Small intestine (tissue), 7 donors: ENCODE data around the gene TICRR. TPM values are rescaled to one million over a fixed set of nuclear protein-coding genes. Genes with fewer than 3 reads are reported as not detected.
"Not testable (repeated sequence)": the region's sequence is repeated elsewhere in the genome, so short reads cannot be mapped to it uniquely, and the experiment has no call there.

Experiments
- DNase-seq, 2 donors: peaks; one replicate each; pipeline versions ENCODE4 v3.0.0 to v3.0.0-alpha.2; 2013
- FAIRE-seq: peaks from 2 replicates; lab custom pipeline; 2012; peaks lifted over from hg19 to GRCh38; lab: Jason Lieb, UNC
- H3K27ac ChIP-seq, 3 donors: one replicate each; pipeline ENCODE4 v1.5.1; 2013; ENCODE audit warnings: low read length in 2 of 3, mild to moderate bottlenecking in 2 of 3, control low read depth in 1 of 3, inconsistent platforms in 1 of 3, low read depth in 1 of 3, moderate library complexity in 1 of 3
- H3K27me3 ChIP-seq, 3 donors: one replicate each; pipeline ENCODE4 v1.6.1; 2013; ENCODE audit warnings: low read length in 3 of 3, inconsistent platforms in 1 of 3; ENCODE audit not compliant: control insufficient read depth in 3 of 3, insufficient read depth in 3 of 3
- H3K36me3 ChIP-seq, 3 donors: one replicate each; pipeline ENCODE4 v1.6.1; 2013; ENCODE audit warnings: low read length in 3 of 3, inconsistent platforms in 1 of 3, low read depth in 1 of 3, mild to moderate bottlenecking in 1 of 3, moderate library complexity in 1 of 3; ENCODE audit not compliant: control insufficient read depth in 3 of 3, insufficient read depth in 2 of 3
- H3K4me1 ChIP-seq, 3 donors: one replicate each; pipeline ENCODE4 v1.6.1; 2013; ENCODE audit warnings: low read length in 2 of 3, inconsistent platforms in 1 of 3, low read depth in 1 of 3, mild to moderate bottlenecking in 1 of 3, moderate library complexity in 1 of 3; ENCODE audit not compliant: control insufficient read depth in 3 of 3, insufficient read depth in 2 of 3
- H3K4me3 ChIP-seq, 3 donors: one replicate each; pipeline ENCODE4 v1.5.1; 2013; ENCODE audit warnings: low read length in 3 of 3, control low read depth in 1 of 3, inconsistent platforms in 1 of 3, low read depth in 1 of 3, mild to moderate bottlenecking in 1 of 3, moderate library complexity in 1 of 3
- H3K9me3 ChIP-seq, 2 donors: one replicate each; pipeline ENCODE4 v1.6.1; 2013; ENCODE audit warnings: low read depth in 1 of 2, low read length in 1 of 2; ENCODE audit not compliant: control insufficient read depth in 2 of 2, insufficient read depth in 1 of 2
- WGBS, 3 donors: extraction: QIAGEN DNeasy Blood & Tissue Kit; methylation state at CpG; one replicate each; pipeline ENCODE4 v1.1.7; 2013; 5-methylcytosine and 5-hydroxymethylcytosine counted together
- polyA plus RNA-seq, 4 donors: library from polyadenylated mRNA; stranded (reverse) in 3 of 4; unstranded in 1 of 4; fragments of 200-250 nt in 3 of 4; fragments of 120-200 nt in 1 of 4; gene quantifications; one replicate each; pipeline versions ENCODE4 v1.2.1 to v1.2.3, GENCODE V29; 2013
- donor health status: healthy with polysubstance abuse.
- donor health status: control.
- donor health status: control.
- donor health status: Bipolar disorder and iron deficiency.
- donor health status: healthy.

Gene TICRR
- polyA plus RNA-seq, 4 donors = 0.22 to 4.1 (median 3.7) TPM; not detected in 1

DNA sequence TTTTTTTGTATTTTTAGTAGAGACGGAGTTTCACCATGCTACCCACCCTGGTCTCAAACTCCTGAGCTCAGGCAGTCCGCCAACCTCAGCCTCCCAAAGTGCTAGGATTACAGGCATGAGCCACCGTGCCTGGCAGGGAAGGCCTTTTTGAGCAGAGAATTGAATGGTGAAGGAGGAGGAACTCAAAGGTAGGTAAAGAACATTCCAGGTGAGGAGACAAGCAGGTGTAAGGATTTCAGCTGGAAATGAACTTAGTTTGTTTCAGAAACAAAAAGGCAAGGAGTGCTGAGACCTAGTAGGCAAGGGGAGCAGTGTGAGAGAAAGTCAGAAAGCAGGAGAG, 2.5 kb downstream of the TICRR start:
- Histone ChIP-seq H3K4me3 (no peak overlapping the region), H3K9me3 (no peaks in the 10 kb centered on the region), H3K4me1 (peaks cover 0 to 6% (median 0%) of the 10 kb centered on the region in 3 donors), H3K27ac (no peak overlapping the region), H3K27me3 (no peaks in the 10 kb centered on the region), H3K36me3 (peaks cover 0 to 5% (median 0%) of the 10 kb centered on the region in 3 donors)
- WGBS, 3 donors = 63 to 76% (median 69%) methylated on average over 3 of the region's 3 CpGs
- DNase-seq (no peak), FAIRE-seq (no peak)

DNA sequence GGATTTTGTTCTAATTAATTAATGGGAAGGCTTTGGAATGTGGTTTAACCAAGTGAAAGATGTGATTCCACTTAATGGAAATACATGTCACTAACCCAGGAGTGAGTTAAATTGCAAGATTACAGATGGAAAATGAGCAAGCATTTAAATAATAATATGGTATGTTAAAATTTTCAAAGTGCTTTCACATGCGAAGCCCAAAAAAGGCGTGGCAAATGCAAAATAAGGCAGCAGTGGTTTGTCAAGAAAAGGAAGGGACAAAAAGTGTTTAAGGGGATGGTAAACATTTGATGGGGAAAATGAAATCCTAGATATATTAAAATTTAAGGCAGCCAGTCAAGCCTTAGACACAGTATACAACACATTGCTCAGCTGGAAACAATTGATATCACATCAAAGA, 2.9 kb downstream of the TICRR start:
- no peak for DNase-seq
- H3K4me3 ChIP-seq = no peak overlapping the region
- FAIRE-seq = no peak
- 71 to 73% (median 72%) methylated on average over 2 of the region's 2 CpGs for whole genome bisulfite sequencing, 3 donors
- H3K27me3 ChIP-seq = no peaks in the 10 kb centered on the region
- peaks cover 0 to 6% (median 0%) of the 10 kb centered on the region in 3 donors for H3K4me1 ChIP-seq
- no peak overlapping the region for H3K27ac ChIP-seq
- no peaks in the 10 kb centered on the region for H3K9me3 ChIP-seq
- H3K36me3 ChIP-seq = peaks cover 0 to 5% (median 0%) of the 10 kb centered on the region in 3 donors

DNA sequence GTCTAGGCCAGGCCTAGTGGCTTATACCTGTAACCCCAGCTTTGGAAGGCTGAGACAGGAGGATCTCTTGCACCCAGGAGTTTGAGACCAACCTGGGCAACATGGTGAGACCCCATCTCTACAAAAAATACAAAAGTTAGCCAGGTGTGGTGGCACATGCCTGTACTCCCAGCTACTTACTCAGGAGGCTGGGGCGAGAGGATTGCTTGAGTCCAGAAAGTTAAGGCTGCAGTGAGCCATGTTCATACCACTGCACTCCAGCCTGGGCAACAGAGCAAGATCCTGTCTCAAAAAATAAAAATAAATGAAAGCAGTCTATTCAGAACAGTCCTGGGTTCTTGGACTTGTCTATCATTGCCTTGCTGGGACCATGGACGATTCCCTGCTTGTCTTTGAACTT, 5.5 kb downstream of the TICRR start:
- not testable (repeated sequence) for DNase-seq, H3K27me3 ChIP-seq, H3K4me3 ChIP-seq, H3K27ac ChIP-seq, H3K9me3 ChIP-seq, H3K4me1 ChIP-seq, FAIRE-seq
- peaks cover 0 to 12% (median 0%) of the 10 kb centered on the region in 3 donors for H3K36me3 ChIP-seq
- 95 to 98% (median 98%) methylated on average over 2 of the region's 2 CpGs for WGBS, 3 donors

DNA sequence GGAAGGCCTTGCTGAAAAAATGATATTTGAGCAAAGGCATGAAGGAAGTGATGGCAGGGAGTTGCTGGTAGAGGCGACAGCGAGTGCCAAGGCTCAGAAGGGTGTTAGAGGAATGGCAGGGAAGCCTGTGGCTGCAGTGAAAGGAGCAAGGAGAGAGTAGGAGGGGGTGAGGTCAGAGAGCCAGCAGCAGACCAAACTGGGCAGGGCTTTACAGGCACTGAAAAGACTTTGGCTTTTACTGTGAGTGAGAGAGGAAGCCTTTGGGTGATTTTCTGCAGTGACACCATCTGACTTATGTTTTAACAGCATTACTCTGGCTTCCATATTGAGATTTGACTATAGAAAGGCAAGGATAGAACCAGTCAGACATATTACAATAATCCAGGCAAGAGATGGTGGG, 11.4 kb downstream of the TICRR start:
- peaks cover 0 to 25% (median 2%) of the 10 kb centered on the region in 3 donors for H3K36me3 ChIP-seq
- WGBS, 3 donors = 95 to 100% (median 96%) methylated on average over 2 of the region's 2 CpGs
- no peak overlapping the region for H3K27ac ChIP-seq
- no peak overlapping the region for H3K4me3 ChIP-seq
- no peaks in the 10 kb centered on the region for H3K4me1 ChIP-seq
- no peak for FAIRE-seq
- no peak for DNase-seq
- H3K27me3 ChIP-seq = no peaks in the 10 kb centered on the region
- no peaks in the 10 kb centered on the region for H3K9me3 ChIP-seq

DNA sequence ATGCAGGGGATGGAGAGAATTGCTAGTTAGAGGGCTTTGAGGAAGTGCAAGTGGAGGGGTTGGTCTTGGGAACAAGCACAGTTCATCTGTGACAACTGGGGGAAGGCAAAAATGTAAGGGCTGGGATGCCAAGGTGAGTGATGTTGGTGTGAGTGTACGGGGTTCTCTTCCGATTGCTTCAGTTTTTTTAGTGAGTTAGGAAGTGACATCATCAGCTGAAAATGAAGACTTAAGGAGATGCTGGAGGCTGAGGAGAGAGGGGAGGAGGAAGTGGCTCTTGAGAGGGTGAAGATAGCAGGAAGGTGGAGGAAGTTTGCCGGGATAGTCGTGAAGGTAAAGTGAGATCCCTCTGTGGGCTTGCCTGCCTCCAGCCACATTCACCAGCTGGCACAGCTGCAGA, 12.7 kb downstream of the TICRR start:
- 69 to 89% (median 87%) methylated on average over 4 of the region's 4 CpGs for WGBS, 3 donors
- H3K27ac ChIP-seq = no peak overlapping the region
- no peaks in the 10 kb centered on the region for H3K4me1 ChIP-seq
- H3K27me3 ChIP-seq = no peaks in the 10 kb centered on the region
- H3K4me3 ChIP-seq = no peak overlapping the region
- no peaks in the 10 kb centered on the region for H3K9me3 ChIP-seq
- FAIRE-seq = no peak
- peaks cover 0 to 28% (median 2%) of the 10 kb centered on the region in 3 donors for H3K36me3 ChIP-seq
- DNase-seq = no peak

DNA sequence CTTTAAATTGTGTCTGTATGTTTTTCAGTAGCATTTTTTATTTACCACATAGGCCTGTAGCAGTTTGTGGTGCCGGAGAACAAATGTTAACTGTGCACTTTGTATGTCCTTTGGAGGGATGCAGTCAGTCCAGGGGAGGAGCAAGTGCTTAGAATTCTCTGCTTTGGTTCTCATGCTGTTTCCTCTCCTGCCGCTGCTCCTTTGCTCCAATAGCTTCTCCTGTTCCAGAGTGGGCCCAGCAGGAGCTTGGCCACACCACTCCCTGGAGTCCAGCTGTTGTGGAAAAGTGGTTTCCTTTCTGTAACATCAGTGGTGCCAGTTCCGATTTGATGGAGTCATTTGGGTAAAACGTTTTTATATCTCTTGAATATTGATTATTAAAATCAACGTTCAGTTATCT, 16.6 kb downstream of the TICRR start:
- no peaks in the 10 kb centered on the region for H3K9me3 ChIP-seq
- WGBS, 3 donors = 71 to 82% (median 77%) methylated on average over 5 of the region's 5 CpGs
- peaks cover 0 to 22% (median 0%) of the 10 kb centered on the region in 3 donors for H3K36me3 ChIP-seq
- DNase-seq (no peak), FAIRE-seq (no peak)
- H3K27ac ChIP-seq = no peak overlapping the region
- no peak overlapping the region for H3K4me3 ChIP-seq
- peaks cover 0 to 2% (median 2%) of the 10 kb centered on the region in 3 donors for H3K4me1 ChIP-seq
- no peaks in the 10 kb centered on the region for H3K27me3 ChIP-seq

DNA sequence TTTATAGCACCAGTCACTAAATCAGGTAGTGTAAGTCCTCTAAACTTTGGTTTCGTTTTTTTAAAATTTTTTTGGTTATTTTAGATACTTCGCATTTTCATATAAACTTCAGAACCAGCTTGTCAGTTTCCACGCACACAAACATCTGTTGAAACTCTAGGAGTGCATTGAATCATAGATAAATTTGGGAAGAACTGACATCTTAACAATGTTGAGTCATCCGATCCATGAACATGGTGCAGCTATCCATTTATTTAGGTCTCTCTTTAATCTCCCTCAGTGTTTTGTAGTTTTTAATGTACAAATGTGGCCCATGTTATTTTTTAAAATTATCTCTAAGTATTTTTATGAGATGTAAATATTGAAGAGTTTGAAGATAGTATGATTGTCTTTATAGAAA, 17.7 kb downstream of the TICRR start:
- H3K9me3 ChIP-seq = no peaks in the 10 kb centered on the region
- DNase-seq (no peak), FAIRE-seq (no peak)
- H3K27ac ChIP-seq = no peak overlapping the region
- H3K27me3 ChIP-seq = no peaks in the 10 kb centered on the region
- peaks cover 0 to 20% (median 0%) of the 10 kb centered on the region in 3 donors for H3K36me3 ChIP-seq
- peaks cover 0 to 2% (median 2%) of the 10 kb centered on the region in 3 donors for H3K4me1 ChIP-seq
- H3K4me3 ChIP-seq = no peak overlapping the region
- 94 to 97% (median 95%) methylated on average over 4 of the region's 4 CpGs for WGBS, 3 donors

DNA sequence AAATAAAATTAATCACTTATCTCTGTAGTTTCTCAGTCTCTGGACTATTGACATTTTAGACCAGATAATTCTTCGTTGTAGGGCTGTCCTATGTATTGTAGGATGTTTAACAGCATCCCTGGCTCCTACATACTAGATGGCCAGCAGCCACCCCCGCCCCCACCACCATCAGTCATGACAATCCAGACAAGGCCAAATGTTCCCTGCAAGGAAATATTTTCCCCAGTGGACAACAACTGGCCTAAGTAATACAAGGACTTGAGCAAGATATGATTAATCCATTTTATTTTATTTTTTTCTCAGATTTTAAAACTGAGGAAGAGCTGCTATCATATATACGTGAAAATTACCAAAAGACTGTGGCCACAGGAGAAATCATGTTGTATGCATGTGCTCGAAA, 23.8 kb downstream of the TICRR start:
- no peaks in the 10 kb centered on the region for H3K9me3 ChIP-seq
- no peaks in the 10 kb centered on the region for H3K27me3 ChIP-seq
- no peak overlapping the region for H3K4me3 ChIP-seq
- DNase-seq (no peak), FAIRE-seq (no peak)
- no peak overlapping the region for H3K27ac ChIP-seq
- WGBS, 3 donors = 93 to 96% (median 95%) methylated on average over 4 of the region's 4 CpGs
- H3K4me1 ChIP-seq = peaks cover 0 to 2% (median 2%) of the 10 kb centered on the region in 3 donors
- peaks cover 0 to 11% (median 2%) of the 10 kb centered on the region in 3 donors for H3K36me3 ChIP-seq

DNA sequence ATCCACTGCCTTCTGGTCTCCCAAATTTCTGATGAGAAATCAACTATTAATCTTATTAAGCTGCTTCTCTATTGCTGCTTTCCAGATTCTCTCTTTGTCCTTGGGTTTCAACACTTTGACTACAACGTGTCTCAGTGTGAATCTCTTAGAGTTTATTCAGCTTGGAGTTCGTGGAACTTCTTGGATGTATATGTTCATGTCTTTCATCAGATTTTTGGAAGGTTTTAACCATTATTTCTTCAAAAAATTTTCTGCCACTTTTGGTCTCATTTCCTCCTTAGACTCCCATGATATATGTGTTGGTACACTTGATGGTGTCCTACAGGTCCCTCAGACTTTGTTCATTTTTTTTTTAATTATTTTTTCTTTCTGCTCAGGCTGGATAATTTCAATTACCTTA, 36.0 kb downstream of the TICRR start:
- DNase-seq = no peak
- FAIRE-seq = no peak
- Histone ChIP-seq H3K4me1 (no peaks in the 10 kb centered on the region), H3K4me3 (no peak overlapping the region), H3K9me3 (peaks cover 0 to 11% of the 10 kb centered on the region in 2 donors), H3K27ac (no peak overlapping the region), H3K36me3 (peaks cover 0 to 11% (median 2%) of the 10 kb centered on the region in 3 donors), H3K27me3 (no peaks in the 10 kb centered on the region)
- WGBS, 3 donors = 94 to 100% (median 100%) methylated on average over 2 of the region's 2 CpGs
